Skeletal muscle satellite cell (primary cell): ENCODE data around the gene MAD1L1.

ENCODE experiments used
- H3K27me3 ChIP-seq: 2 replicates; pipeline ENCODE4 v1.7.0; 2013; ENCODE audit warnings: low read length; ENCODE audit not compliant: control insufficient read depth, insufficient read depth
- H3K36me3 ChIP-seq: 2 replicates; pipeline ENCODE4 v1.7.0; 2013; ENCODE audit warnings: mild to moderate bottlenecking, control low read depth, low read length; ENCODE audit not compliant: insufficient read depth
- H3K4me1 ChIP-seq: 2 replicates; pipeline ENCODE4 v1.7.0; 2013; ENCODE audit warnings: low read length; ENCODE audit not compliant: control insufficient read depth, insufficient read depth
- H3K4me2 ChIP-seq: 2 replicates; pipeline ENCODE4 v1.7.0; 2013; ENCODE audit warnings: mild to moderate bottlenecking, low read length
- H3K4me3 ChIP-seq: 2 replicates; pipeline ENCODE4 v1.7.0; 2013; ENCODE audit warnings: low read length
- H3K9ac ChIP-seq: 2 replicates; pipeline ENCODE4 v1.7.0; 2013; ENCODE audit warnings: mild to moderate bottlenecking, low read depth, low read length, moderate library complexity
- H3K9me3 ChIP-seq: replicated peaks from 2 replicates; pipeline ENCODE4 v1.7.0; 2013; ENCODE audit warnings: mild to moderate bottlenecking, control low read depth, low read length

The MAD1L1 gene

DNA sequence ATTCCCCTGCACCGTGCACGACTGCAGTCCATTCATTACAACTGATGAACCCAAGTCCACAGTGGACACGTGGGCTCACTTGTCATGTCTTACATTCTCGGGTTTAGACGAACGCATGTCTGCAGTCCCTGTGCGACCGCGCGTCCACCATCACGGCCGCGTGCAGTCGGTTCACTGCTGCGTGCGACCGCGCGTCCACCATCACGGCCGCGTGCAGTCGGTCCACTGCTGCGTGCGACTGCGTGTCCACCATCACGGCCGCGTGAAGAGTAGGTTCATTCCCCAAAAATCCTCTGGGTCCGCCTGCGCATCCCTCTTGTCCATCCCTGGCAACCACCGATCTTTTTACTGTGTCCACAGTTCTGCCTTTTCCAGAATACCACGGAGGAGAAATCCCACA is 100.5 kb downstream of the MAD1L1 start:
- Histone ChIP-seq H3K4me1 (no peaks in the 10 kb centered on the region), H3K36me3 (no peaks in the 10 kb centered on the region), H3K27me3 (no peaks in the 10 kb centered on the region), H3K9me3 (no peaks in the 10 kb centered on the region), H3K4me2 (no peak overlapping the region), H3K4me3 (no peak overlapping the region), H3K9ac (no peak overlapping the region)

DNA sequence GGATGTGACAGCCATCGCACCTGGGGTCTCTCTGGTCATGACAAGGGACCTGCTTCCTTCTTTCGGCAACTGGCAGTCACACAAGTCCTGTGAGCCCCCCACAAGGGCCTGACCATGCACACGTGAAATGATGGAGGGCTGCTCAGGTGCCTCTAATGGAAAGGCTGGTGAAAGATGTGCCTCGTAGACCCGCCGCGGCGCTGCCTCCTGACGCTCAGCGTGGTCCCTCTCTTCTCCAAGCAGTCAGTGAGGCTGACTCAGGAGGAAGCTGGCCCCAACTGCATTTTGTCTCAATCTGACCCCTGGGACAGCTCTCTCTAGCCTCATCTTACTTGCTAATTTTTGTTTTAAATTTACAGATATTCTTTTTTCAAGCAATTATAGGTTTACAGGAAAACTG is 100.9 kb downstream of the MAD1L1 start:
- Histone ChIP-seq H3K9ac (no peak overlapping the region), H3K9me3 (no peaks in the 10 kb centered on the region), H3K27me3 (no peaks in the 10 kb centered on the region), H3K4me2 (no peak overlapping the region), H3K36me3 (no peaks in the 10 kb centered on the region), H3K4me1 (no peaks in the 10 kb centered on the region), H3K4me3 (no peak overlapping the region)

DNA sequence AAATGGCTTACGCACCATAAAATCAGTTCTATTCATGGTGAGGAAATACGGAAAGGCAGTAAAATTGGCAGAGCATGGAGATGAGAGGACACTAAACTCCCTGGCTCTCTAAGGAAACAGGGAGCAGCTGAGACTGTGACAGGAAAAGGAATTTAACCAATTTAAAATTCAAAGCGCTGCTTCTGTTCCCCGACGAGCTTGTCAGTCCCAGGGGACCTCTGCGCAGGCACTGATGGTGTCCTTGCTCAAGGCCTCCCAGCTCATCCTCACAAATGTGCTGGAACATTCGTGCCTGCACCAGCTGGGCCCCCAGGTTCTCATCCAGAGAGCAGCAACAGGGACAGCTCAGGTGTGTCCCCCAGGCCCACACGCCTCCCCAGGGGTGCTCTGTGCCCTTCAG is 101.4 kb downstream of the MAD1L1 start:
- Histone ChIP-seq H3K4me3 (no peak overlapping the region), H3K36me3 (no peaks in the 10 kb centered on the region), H3K9me3 (no peaks in the 10 kb centered on the region), H3K27me3 (no peaks in the 10 kb centered on the region), H3K4me2 (no peak overlapping the region), H3K4me1 (no peaks in the 10 kb centered on the region), H3K9ac (no peak overlapping the region)

DNA sequence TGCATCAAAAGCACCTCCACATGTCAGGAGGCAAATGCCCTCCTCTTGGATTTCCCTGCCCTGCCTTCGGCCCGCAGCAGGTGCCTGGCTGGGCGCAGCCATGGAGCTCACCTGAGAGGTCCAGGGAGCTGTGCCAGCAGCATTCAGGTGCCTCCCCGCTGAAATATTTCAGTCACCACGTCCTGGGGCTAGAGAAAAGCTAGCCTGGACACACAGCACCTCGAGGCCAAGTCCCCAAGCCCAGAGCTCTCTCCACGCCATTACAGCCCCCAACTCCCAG is 102.7 kb downstream of the MAD1L1 start:
- Histone ChIP-seq H3K36me3 (peaks cover 4% of the 10 kb centered on the region), H3K9ac (no peak overlapping the region)

DNA sequence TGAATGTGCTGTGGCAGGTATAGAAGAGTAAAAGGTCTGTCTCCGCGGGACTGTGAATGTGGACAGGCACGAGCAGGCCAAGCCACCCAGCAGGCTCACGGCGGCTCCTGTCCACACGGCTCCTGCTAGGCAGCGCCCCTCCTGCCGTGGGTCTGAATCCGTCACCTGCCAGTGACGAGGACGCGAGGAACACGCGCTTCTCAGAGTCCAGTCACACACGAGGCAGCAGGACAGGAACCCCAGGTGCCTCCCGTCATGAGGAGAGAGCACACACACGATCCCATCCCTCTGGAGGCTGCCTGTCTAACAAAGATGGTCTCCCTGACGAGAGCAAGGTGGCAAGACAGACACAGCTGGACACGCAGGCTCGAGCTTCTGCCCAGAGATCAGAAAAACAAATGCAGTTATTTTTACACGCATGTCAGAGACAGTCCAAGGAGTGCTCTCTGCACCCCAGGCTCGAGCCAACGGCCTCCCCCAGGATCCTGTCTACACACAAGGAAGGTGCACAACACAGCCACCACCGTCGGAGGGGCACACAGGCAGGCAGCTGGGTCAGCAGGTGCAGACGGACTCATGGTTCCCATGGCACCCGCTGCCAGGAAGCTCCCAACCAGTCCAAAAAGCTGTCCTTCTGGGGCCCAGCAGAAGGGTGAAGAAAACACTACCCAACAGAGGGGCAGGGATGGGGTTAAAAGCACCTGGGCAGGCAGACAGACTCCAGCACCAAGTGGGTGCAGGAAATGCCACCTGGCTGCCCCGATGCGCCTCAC is 103.2 kb downstream of the MAD1L1 start:
- no peak overlapping the region for H3K9ac ChIP-seq
- no peak overlapping the region for H3K4me3 ChIP-seq
- no peaks in the 10 kb centered on the region for H3K27me3 ChIP-seq
- no peak overlapping the region for H3K4me2 ChIP-seq
- no peaks in the 10 kb centered on the region for H3K9me3 ChIP-seq
- H3K36me3 ChIP-seq, result peaks cover 4% of the 10 kb centered on the region
- H3K4me1 ChIP-seq, result no peaks in the 10 kb centered on the region

More for the DNA sequence above, 102.7 kb downstream of the MAD1L1 start:
- Histone ChIP-seq H3K4me2 (no peak overlapping the region), H3K4me1 (no peaks in the 10 kb centered on the region), H3K27me3 (no peaks in the 10 kb centered on the region), H3K4me3 (no peak overlapping the region), H3K9me3 (no peaks in the 10 kb centered on the region)

DNA sequence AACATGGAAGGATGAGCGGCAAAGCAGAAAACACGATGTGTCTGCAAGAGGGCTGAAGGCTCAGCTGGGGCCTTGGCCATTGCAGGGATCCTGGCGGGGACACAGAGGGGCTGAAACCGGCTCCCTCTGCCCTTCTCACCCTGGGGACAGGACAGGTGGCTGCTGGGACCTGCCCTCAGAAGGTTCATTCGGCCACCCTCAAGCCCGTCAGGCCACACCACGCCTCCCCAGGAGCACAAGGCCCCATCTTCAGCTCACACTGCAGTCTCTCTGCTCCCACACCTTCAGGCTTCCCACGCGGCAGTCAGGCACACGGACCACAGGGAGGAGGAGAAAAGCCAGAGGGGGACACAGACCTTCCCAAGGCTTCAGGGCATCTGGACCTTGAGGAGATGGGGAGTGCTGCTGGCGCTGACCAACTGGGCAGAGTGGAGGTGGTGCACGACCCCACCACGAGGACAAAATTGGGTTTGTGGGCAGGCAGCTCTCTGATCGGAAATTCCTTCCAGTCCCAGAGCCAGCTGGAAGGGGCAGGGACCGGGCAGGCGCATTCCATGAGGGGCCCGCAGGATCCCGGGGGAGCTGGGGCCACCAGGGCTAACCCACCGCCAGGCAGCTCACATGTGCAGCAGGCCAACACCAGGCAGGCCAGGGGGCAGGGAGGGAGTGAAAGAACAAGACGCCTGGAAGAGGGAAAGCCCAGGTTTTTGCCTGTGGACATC is 104.0 kb downstream of the MAD1L1 start:
- Histone ChIP-seq H3K9ac (no peak overlapping the region), H3K4me1 (no peaks in the 10 kb centered on the region), H3K4me2 (no peak overlapping the region), H3K27me3 (no peaks in the 10 kb centered on the region), H3K4me3 (no peak overlapping the region), H3K36me3 (peaks cover 4% of the 10 kb centered on the region), H3K9me3 (no peaks in the 10 kb centered on the region)

DNA sequence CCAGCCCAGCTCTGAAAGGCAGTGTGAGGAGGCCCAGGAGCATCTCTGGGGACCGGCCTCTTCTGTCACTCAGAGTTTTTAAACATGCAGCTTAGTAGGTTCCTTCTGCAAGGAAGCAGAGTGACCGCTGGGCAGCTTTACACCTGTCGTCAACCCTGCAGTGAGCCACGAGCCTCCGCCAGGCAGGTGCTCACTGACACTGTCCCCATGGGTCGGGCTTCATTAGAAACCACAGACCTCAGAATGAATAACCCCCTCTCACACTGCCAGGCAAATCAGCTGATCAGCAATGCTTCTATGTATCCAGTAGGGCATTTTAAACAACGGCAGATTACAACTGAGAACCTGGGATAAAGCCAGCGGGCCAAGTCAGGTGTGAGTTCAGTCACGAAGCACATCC is 106.1 kb downstream of the MAD1L1 start:
- Histone ChIP-seq H3K4me3 (no peak overlapping the region), H3K9me3 (no peaks in the 10 kb centered on the region), H3K9ac (no peak overlapping the region), H3K4me2 (no peak overlapping the region), H3K4me1 (no peaks in the 10 kb centered on the region), H3K27me3 (no peaks in the 10 kb centered on the region), H3K36me3 (peaks cover 4% of the 10 kb centered on the region)

DNA sequence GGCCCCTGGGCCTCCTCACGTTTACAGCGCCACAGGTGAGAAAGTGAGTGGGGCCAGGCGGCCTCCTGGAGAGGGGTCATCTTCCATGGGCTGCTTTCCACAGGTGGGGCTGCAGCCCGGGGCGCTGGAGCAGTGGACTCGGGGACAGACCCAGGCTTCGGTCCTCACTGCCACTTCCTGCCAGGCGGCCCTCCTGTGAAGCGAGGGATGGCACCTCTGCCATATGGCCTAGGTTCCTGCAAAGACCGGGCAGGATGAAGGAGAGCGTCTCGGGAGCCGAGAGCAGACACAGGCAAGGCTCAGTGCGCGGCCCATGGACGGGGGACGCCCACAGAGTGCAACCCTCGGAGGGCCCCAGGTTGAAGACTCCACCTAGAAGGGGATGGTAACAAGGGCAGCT is 106.8 kb downstream of the MAD1L1 start:
- Histone ChIP-seq H3K4me1 (no peaks in the 10 kb centered on the region), H3K27me3 (no peaks in the 10 kb centered on the region), H3K36me3 (peaks cover 4% of the 10 kb centered on the region), H3K4me2 (no peak overlapping the region), H3K9ac (no peak overlapping the region), H3K4me3 (no peak overlapping the region), H3K9me3 (no peaks in the 10 kb centered on the region)

DNA sequence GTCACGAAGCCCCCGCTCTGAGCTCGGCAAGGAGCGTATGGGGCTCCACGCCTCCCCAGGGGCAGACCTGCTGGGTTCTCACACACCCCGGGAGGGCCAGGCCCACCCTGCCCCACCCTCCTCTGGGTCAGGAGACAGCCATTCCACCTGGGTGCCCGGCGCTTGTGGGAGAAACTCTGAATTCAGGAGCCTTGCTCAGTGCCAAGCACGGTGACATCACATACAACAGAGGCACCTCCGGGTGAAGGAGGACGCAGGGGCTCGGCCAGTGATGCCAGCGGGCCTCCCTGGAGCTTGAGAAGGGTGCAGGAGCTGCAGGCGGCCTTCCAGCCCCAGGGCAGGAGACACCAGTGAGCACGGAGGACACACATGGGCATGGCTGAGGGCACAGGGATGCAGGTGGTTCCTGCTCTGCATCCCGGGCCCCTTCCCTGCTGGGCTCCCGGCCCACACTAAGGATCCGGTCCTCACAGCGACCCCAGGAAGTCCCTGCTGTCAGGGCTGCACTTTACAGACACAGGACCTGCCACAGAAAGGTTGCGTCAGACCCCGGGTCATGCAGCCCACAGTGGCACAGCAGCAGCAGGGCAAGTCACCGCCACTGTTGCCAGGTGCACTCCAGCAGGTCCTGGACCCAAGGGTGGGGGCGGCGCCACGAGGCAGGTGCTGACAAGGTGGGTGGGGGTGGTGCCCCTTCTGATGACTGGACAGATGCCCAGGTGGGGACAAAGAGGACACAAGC is 108.0 kb downstream of the MAD1L1 start:
- no peak overlapping the region for H3K4me3 ChIP-seq
- no peak overlapping the region for H3K9ac ChIP-seq
- no peaks in the 10 kb centered on the region for H3K4me1 ChIP-seq
- peaks cover 4% of the 10 kb centered on the region for H3K36me3 ChIP-seq
- no peaks in the 10 kb centered on the region for H3K9me3 ChIP-seq
- H3K27me3 ChIP-seq, result no peaks in the 10 kb centered on the region
- no peak overlapping the region for H3K4me2 ChIP-seq

DNA sequence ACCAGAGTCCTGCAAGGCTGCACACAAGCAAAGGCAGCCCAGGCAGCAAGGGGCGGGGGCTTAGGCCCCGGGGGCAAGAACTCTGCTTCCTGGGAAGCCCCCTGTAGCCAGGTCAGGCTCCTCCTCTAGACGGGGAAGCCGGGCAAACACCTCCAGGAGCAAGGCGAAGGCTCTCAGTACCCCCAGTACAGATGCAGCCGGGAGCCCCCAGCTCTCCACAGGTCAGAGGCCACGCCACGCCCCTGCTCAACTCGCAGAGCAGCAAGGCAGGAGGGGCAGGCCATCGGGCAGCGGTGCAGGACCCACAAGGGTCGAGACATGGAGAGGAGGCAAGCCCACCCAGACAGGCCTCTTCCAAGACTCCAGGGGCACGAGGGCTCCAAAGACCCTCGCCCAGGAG is 108.8 kb downstream of the MAD1L1 start:
- Histone ChIP-seq H3K9ac (no peak overlapping the region), H3K4me1 (no peaks in the 10 kb centered on the region), H3K4me2 (no peak overlapping the region), H3K9me3 (no peaks in the 10 kb centered on the region), H3K4me3 (no peak overlapping the region), H3K27me3 (no peaks in the 10 kb centered on the region), H3K36me3 (peaks cover 4% of the 10 kb centered on the region)

DNA sequence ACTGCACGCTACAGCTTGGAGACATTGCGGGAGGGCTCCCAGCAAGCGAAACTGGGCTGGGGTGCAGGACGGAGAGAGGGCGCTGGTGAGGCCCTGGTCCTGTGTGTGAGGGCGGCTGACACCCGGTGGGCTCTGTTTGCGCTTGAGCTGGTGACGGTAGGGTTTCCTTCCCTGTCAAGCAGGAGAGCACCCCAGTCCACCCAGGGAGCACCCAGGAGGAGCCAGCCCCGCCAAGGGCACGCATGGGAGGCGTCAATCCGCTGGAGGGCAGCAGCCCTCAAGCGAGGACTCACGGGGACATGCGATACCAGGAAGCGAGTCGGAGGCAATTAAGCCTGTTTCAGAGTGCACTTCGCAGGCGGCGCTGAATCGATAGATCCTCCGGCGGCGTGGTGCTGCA is 109.4 kb downstream of the MAD1L1 start:
- no peak overlapping the region for H3K4me3 ChIP-seq
- H3K4me2 ChIP-seq, result no peak overlapping the region
- no peaks in the 10 kb centered on the region for H3K27me3 ChIP-seq
- H3K9ac ChIP-seq, result no peak overlapping the region
- H3K9me3 ChIP-seq, result no peaks in the 10 kb centered on the region
- H3K4me1 ChIP-seq, result no peaks in the 10 kb centered on the region
- H3K36me3 ChIP-seq, result peaks cover 4% of the 10 kb centered on the region
